Measurements from ENCODE around the gene HSPA8. TPM values are rescaled to one million over a fixed set of nuclear protein-coding genes. Genes with fewer than 3 reads are reported as not detected.

The HSPA8 gene
- total RNA-seq (1,000 to 10,000 TPM; 1,127 to 2,415 (median 1,519) TPM), polyA plus RNA-seq (1,000 to 10,000 TPM; 1,414 to 3,112 (median 2,704) TPM)
- long read RNA-seq, donor 1, transcript HSPA8-224 (9 exons, 2,463 nt): major isoform, 934 of 1,109 reads
- long read RNA-seq, donor 1, transcript HSPA8-208 (3 exons, 740 nt): minor isoform, 65 of 1,109 reads
- long read RNA-seq, donor 1, transcript HSPA8-222 (6 exons, 1,884 nt): minor isoform, 9 of 1,109 reads
- long read RNA-seq, donor 1, transcript HSPA8-201 (8 exons, 2,186 nt): minor isoform, 5 of 1,109 reads
- long read RNA-seq, donor 1, partial matches to known transcripts: 29 of 1,109 reads
- long read RNA-seq, donor 1, other reads (novel, unspliced or antisense): 65 of 1,109 reads
- long read RNA-seq, donor 2, transcript HSPA8-222 (6 exons, 1,884 nt): minor isoform, 43 of 5,616 reads
- long read RNA-seq, donor 2, transcript HSPA8-224 (9 exons, 2,463 nt): major isoform, 4,991 of 5,616 reads
- long read RNA-seq, donor 2, transcript HSPA8-208 (3 exons, 740 nt): minor isoform, 276 of 5,616 reads
- long read RNA-seq, donor 2, transcript HSPA8-211 (5 exons, 1,509 nt): minor isoform, 33 of 5,616 reads
- long read RNA-seq, donor 2, partial matches to known transcripts: 151 of 5,616 reads
- long read RNA-seq, donor 2, other reads (novel, unspliced or antisense): 92 of 5,616 reads

- DNase-seq (peak; percentile 73 to 91), ATAC-seq (peak; percentile 24 to 53 (median 36))
- TF ChIP-seq CTCF (IDR thresholded peaks at IDR 0.05): no peak
- Histone ChIP-seq H3K27me3 (ENCODE audit: insufficient read depth in 3 of 3, low read length in 2 of 3) (no peaks in the 10 kb centered on the region), H3K4me3 (peak within 1 kb of the TSS; percentile 91), H3K27ac (peak within 1 kb of the TSS; percentile 100), H3K4me1 (peaks cover 71% of the 10 kb centered on the region), H3K9me3 (no peaks in the 10 kb centered on the region), H3K36me3 (ENCODE audit: insufficient read depth in 1 of 2, low read depth in 1 of 2) (peaks cover 23 to 47% of the 10 kb centered on the region in 2 donors)
- 0 to 1% (median 0%) methylated on average over 45 of the region's 45 CpGs for WGBS, 3 donors
- intact Hi-C loops (cut with DNase I): no loop called here
Observed at GRCh38 chr11:123061403-123062157, at the start of gene HSPA8. Gene HSPA8, minus strand, starts transcription at chr11:123062136. Its CDS starts 812 bp downstream, at chr11:123061324.

DNA sequence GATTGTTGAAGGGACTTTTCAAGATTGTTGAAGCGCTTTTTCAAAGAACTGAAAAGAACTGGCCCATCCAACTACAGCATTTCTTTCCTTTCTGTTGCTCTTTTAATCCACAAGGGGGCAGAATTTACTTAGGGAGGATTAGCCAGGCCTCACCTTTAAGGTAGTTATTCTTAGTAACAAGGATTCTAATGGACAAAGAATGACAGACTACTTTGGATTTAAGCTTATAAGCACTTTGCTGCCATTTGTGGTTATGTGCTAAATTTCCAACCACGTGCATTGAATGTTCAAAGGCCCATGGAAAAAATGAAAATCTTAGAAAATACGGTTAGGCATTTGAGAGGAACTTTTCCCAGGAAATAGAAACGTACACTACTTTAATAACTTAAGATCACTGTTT, 49.5 kb upstream of the HSPA8 start:
- WGBS, 3 donors: 58 to 75% (median 62%) methylated on average over 4 of the region's 4 CpGs

GRCh38 chr11:123110397-123110796, 48.5 kb upstream of the HSPA8 start:
- Histone ChIP-seq H3K9me3 (no peaks in the 10 kb centered on the region), H3K36me3 (ENCODE audit: insufficient read depth in 1 of 2, low read depth in 1 of 2) (no peaks in the 10 kb centered on the region), H3K27ac (no peak overlapping the region), H3K4me1 (peaks cover 3% of the 10 kb centered on the region), H3K4me3 (no peak overlapping the region), H3K27me3 (ENCODE audit: insufficient read depth in 3 of 3, low read length in 2 of 3) (no peaks in the 10 kb centered on the region)
- ATAC-seq (no peak), DNase-seq (no peak)
- 76 to 84% (median 82%) methylated on average over 8 of the region's 8 CpGs for WGBS, 3 donors
- TF ChIP-seq CTCF (IDR thresholded peaks at IDR 0.05): no peak
- intact Hi-C loops (cut with DNase I): loop anchor here (2.0 to 5.0 kb wide), 2 partner anchors 136 to 367 kb away; no protein-coding TSS in a partner anchor

More for the DNA sequence above, 49.5 kb upstream of the HSPA8 start:
- peaks cover 7% of the 10 kb centered on the region for H3K9me3 ChIP-seq
- no peak overlapping the region for H3K27ac ChIP-seq
- no peaks in the 10 kb centered on the region for H3K36me3 ChIP-seq (ENCODE audit: insufficient read depth in 1 of 2, low read depth in 1 of 2)
- intact Hi-C loops (cut with DNase I): loop anchor here (1.0 to 5.0 kb wide), 3 partner anchors 135 to 366 kb away; no protein-coding TSS in a partner anchor
- ATAC-seq (peak; percentile 61 to 88 (median 73)), DNase-seq (no peak)
- peak; percentile 82 for TF ChIP-seq CTCF (IDR thresholded peaks at IDR 0.05)
- peaks cover 0 to 2% (median 0%) of the 10 kb centered on the region in 3 donors for H3K27me3 ChIP-seq (ENCODE audit: insufficient read depth in 3 of 3, low read length in 2 of 3)
- peaks cover 3% of the 10 kb centered on the region for H3K4me1 ChIP-seq
- H3K4me3 ChIP-seq: no peak overlapping the region

- DNase-seq (no peak), ATAC-seq (no peak)
- H3K9me3 ChIP-seq: no peaks in the 10 kb centered on the region
- H3K4me3 ChIP-seq: no peak overlapping the region
- no peak overlapping the region for H3K27ac ChIP-seq
- 58 to 76% (median 67%) methylated on average over 4 of the region's 4 CpGs for WGBS, 3 donors
- no peaks in the 10 kb centered on the region for H3K36me3 ChIP-seq (ENCODE audit: insufficient read depth in 1 of 2, low read depth in 1 of 2)
- intact Hi-C loops (cut with DNase I): no loop called here
- no peak for TF ChIP-seq CTCF (IDR thresholded peaks at IDR 0.05)
- H3K4me1 ChIP-seq: peaks cover 6% of the 10 kb centered on the region
- H3K27me3 ChIP-seq (ENCODE audit: insufficient read depth in 3 of 3, low read length in 2 of 3): no peaks in the 10 kb centered on the region
Observed at GRCh38 chr11:123107945-123108495, 46.1 kb upstream of the HSPA8 start.

Measured in psoas muscle (tissue), 8 donors.